ENCODE data around the gene UMAD1. TPM values are rescaled to one million over a fixed set of nuclear protein-coding genes. Genes with fewer than 3 reads are reported as not detected.

The UMAD1 gene
- total and polyA plus RNA-seq, 2 of the 13 experiments (the other 11 are each of a cell fraction or from before 2014, with no cell fraction given) = 16.8 to 17.6 TPM

GRCh38 chr7:7922684-7923385 lies 282.3 kb downstream of the UMAD1 start (continued):
- TF ChIP-seq TAF15 (IDR thresholded peaks at IDR 0.05; ENCODE audit: low read depth, low read length, poor library complexity, severe bottlenecking) = no peak
- peak; percentile 58 for TF ChIP-seq ARID5B (CRISPR knock-in tag; IDR thresholded peaks at IDR 0.05)
- TF ChIP-seq FOXP4 (CRISPR knock-in tag; IDR thresholded peaks at IDR 0.05) = 0 out of 2 replicates have a peak, but pooled peaks have one; percentile 29
- no peak for TF ChIP-seq SNRNP70 (IDR thresholded peaks at IDR 0.05; ENCODE audit: low read depth, low read length)
- no peak for TF ChIP-seq CERS6 (CRISPR knock-in tag; IDR thresholded peaks at IDR 0.05)
- no peak for TF ChIP-seq ZKSCAN1 (IDR thresholded peaks at IDR 0.05; ENCODE audit: low read length)
- peak; percentile 52; the same call in 1 of the 2 replicates for TF ChIP-seq FOXA3 (CRISPR knock-in tag; IDR thresholded peaks at IDR 0.05)
- no peak for TF ChIP-seq POLR2AphosphoS2 (IDR thresholded peaks at IDR 0.05; ENCODE audit: low read depth, low read length)
- no peak for TF ChIP-seq AHDC1 (CRISPR knock-in tag; IDR thresholded peaks at IDR 0.05; ENCODE audit: borderline replicate concordance)
- TF ChIP-seq GATAD2A (CRISPR knock-in tag; IDR thresholded peaks at IDR 0.05) = no peak
- TF ChIP-seq TCF7 (IDR thresholded peaks at IDR 0.05; ENCODE audit: low read depth) = 0 out of 2 replicates have a peak, but pooled peaks have one; percentile 29
- TF ChIP-seq SOX6 (IDR thresholded peaks at IDR 0.05) = no peak
- peak; percentile 75 for TF ChIP-seq SOX6 (CRISPR knock-in tag; IDR thresholded peaks at IDR 0.05)
- TF ChIP-seq ZXDC (CRISPR knock-in tag; IDR thresholded peaks at IDR 0.05) = no peak
